Urinary bladder (tissue), 4 donors: ENCODE results near the gene FBRS. TPM values are rescaled to one million over a fixed set of nuclear protein-coding genes. Genes with fewer than 3 reads are reported as not detected.

Source experiments
- DNase-seq: peaks from one replicate; pipeline ENCODE4 v3.0.0-alpha.2; 2015; ENCODE audit errors: extremely low spot score
- H3K27ac ChIP-seq: one replicate; pipeline ENCODE4 v1.5.1; 2013; ENCODE audit warnings: low read depth, mild to moderate bottlenecking, moderate library complexity
- H3K36me3 ChIP-seq: one replicate; pipeline ENCODE4 v1.6.1; 2013; ENCODE audit warnings: mild to moderate bottlenecking, moderate library complexity; ENCODE audit not compliant: insufficient read depth
- H3K4me1 ChIP-seq: one replicate; pipeline ENCODE4 v1.6.1; 2013; ENCODE audit warnings: mild to moderate bottlenecking, moderate library complexity; ENCODE audit not compliant: insufficient read depth
- H3K4me3 ChIP-seq: one replicate; pipeline ENCODE4 v1.5.1; 2013; ENCODE audit warnings: low read depth, low read length
- WGBS: extraction: QIAGEN DNeasy Blood & Tissue Kit; methylation state at CpG from one replicate; pipeline ENCODE4 v1.1.7; 2013; 5-methylcytosine and 5-hydroxymethylcytosine counted together
- polyA plus RNA-seq: library from polyadenylated mRNA; stranded (reverse); fragments of 200-250 nt; gene quantifications from one replicate; pipeline ENCODE4 v1.2.3, GENCODE V29; 2013
- small RNA-seq: library from RNA; depleted of rRNA; stranded (forward); fragments of <200 nt; gene quantifications from one replicate; pipeline ENCODE3, GENCODE V24; 2014
- total RNA-seq: library from RNA; depleted of rRNA; stranded (reverse); fragments of >200 nt; gene quantifications from one replicate; pipeline ENCODE4 v1.2.3, GENCODE V29; 2014
- donor health status: healthy with polysubstance abuse.
- donor health status: healthy.

FBRS gene
- total and polyA plus RNA-seq, 2 donors, result 18.8 to 52.3 TPM

- WGBS, result 96% methylated on average over 10 of the region's 10 CpGs
- Histone ChIP-seq H3K4me1 (no peaks in the 10 kb centered on the region), H3K4me3 (no peak overlapping the region), H3K27ac (no peak overlapping the region), H3K36me3 (peaks cover 18% of the 10 kb centered on the region)
- no peak for DNase-seq
These were observed 45.7 kb downstream of the FBRS start for GRCh38 chr16:30703971-30704370.

DNA sequence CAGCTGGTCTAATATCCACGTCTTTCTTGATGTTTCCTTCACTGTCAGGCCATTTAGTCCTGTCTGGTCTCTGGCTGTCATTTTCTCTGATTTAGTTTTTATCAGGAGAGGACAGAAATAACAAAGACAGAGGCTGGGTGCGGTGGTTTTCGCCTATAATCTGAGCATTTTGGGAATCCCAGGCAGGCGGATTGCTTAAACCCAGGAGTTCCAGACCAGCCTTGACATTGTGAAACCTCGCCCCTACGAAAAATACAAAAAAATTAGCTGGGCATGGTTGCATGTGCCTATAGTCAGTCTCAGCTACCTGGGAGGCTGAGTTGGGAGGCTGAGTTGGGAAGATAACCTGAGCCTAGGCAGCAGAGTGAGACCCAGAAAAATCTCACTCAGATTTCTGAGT is 47.8 kb downstream of the FBRS start:
- no peak overlapping the region for H3K27ac ChIP-seq
- H3K36me3 ChIP-seq, result peaks cover 18% of the 10 kb centered on the region
- H3K4me3 ChIP-seq, result no peak overlapping the region
- DNase-seq, result no peak
- H3K4me1 ChIP-seq, result no peaks in the 10 kb centered on the region
- 92% methylated on average over 6 of the region's 6 CpGs for WGBS

DNA sequence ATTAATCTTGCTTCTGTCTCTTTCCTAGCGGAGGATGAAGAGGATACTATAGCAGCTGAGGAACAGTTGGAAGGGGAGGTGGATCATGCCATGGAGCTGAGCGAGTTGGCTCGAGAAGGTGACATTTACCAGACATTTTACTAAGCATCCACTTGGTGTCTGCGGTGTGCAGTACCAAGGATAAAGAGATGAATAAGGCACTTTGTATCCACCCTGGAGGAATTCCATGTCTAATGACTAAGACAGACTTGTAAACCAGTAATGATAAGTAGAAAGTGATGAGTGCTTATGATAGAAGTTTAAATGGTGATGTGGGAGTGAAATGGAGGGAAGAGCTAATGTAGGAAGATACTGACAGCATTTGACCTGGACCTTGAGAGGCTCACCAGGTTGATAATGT is 52.7 kb downstream of the FBRS start:
- Histone ChIP-seq H3K4me3 (no peak overlapping the region), H3K36me3 (peaks cover 22% of the 10 kb centered on the region), H3K27ac (no peak overlapping the region), H3K4me1 (no peaks in the 10 kb centered on the region)
- DNase-seq, result no peak
- 87% methylated on average over 4 of the region's 4 CpGs for WGBS

DNA sequence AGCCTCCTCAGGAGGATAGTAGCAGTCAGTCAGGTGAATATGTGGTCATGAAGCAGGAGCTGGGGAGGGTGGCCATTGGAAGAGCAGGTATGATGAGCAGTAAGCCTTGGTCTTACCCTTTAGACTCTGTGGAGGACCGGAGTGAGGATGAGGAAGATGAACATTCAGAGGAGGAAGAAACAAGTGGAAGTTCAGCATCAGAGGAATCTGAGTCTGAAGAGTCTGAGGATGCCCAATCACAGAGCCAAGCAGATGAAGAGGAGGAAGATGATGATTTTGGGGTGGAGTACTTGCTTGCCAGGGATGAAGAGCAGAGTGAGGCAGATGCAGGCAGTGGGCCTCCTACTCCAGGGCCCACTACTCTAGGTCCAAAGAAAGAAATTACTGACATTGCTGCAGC is 53.5 kb downstream of the FBRS start:
- Histone ChIP-seq H3K27ac (no peak overlapping the region), H3K4me1 (no peaks in the 10 kb centered on the region), H3K4me3 (no peak overlapping the region), H3K36me3 (peaks cover 25% of the 10 kb centered on the region)
- DNase-seq, result no peak
- 93% methylated on average over 1 of the region's 1 CpG for WGBS

DNA sequence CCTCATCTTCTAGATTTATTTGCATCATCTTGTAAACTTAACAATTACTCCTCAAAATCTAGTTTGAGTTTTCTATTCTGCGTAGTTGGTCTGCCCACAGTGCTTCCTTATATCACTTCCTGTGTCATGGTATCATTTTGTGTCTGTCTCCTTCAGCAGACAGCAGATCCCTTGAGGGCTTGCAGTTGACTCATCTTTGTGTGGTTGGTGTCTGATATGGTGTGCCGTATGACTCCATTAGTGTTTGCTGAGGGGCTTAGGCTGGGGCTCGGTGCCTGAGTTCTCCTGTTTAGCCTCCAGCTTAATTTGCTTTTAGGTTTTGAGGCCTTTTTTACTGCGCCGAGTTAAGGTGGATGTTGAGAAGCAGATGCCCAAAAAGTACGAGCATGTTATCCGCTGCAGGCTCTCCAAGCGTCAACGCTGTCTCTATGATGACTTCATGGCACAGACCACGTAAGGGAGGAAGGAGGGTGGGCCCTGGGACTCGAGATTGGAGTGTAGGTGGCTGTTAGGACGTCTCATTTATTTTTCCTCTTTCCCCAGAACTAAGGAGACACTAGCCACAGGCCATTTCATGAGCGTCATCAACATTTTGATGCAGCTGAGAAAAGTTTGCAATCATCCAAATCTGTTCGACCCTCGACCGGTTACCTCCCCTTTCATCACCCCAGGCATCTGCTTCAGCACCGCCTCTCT is 57.7 kb downstream of the FBRS start:
- peaks cover 22% of the 10 kb centered on the region for H3K36me3 ChIP-seq
- WGBS, result 87% methylated on average over 17 of the region's 17 CpGs
- DNase-seq, result no peak
- H3K4me3 ChIP-seq, result no peak overlapping the region
- H3K27ac ChIP-seq, result no peak overlapping the region
- H3K4me1 ChIP-seq, result no peaks in the 10 kb centered on the region

DNA sequence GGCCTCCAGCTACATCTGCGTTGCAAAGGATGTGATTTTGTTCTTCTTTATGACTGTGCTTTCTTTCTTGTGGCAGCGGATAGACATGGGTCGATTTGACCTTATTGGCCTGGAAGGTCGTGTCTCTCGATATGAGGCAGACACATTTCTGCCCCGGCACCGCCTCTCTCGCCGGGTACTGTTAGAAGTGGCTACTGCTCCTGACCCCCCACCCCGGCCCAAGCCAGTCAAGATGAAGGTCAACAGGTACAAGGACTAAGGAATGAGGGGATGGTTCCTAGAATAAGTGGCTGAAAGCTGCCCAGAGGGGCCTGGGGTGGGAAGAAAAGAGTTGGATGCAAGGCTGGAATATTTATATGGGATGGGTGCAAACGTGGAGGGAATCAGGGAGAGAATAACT is 61.9 kb downstream of the FBRS start:
- WGBS, result 90% methylated on average over 11 of the region's 11 CpGs
- no peak for DNase-seq
- peaks cover 15% of the 10 kb centered on the region for H3K36me3 ChIP-seq
- H3K4me3 ChIP-seq, result no peak overlapping the region
- H3K27ac ChIP-seq, result no peak overlapping the region
- no peaks in the 10 kb centered on the region for H3K4me1 ChIP-seq

Small RNA genes within 50 kb of the gene (small RNA-seq; reads per million reads assigned to genes)
- gene AC093249.1 (not detected), gene RNU6-1043P (not detected), gene RNU6-416P (not detected), gene SNORA30 (1.0 reads per million, percentile 76 among the genes with 10 or more reads in this experiment)

Other genes with a start within 250 kb of the FBRS start
- gene DCTPP1, start 228.4 kb upstream of the FBRS start, total RNA-seq, result 8.0 TPM
- 36.7 TPM for gene DCTPP1, start 228.4 kb upstream of the FBRS start, polyA plus RNA-seq
- 7.1 TPM for gene SEPHS2, start 212.6 kb upstream of the FBRS start, total RNA-seq
- gene SEPHS2, start 212.6 kb upstream of the FBRS start, polyA plus RNA-seq, result 45.8 TPM
- gene ITGAL, start 185.7 kb upstream of the FBRS start, total RNA-seq, result 4.1 TPM
- 1.8 TPM for gene ITGAL, start 185.7 kb upstream of the FBRS start, polyA plus RNA-seq
- 17.7 TPM for gene ZNF768, start 131.9 kb upstream of the FBRS start, total RNA-seq
- 50.6 TPM for gene ZNF768, start 131.9 kb upstream of the FBRS start, polyA plus RNA-seq
- gene ZNF747, start 123.6 kb upstream of the FBRS start, total RNA-seq, result 13.3 TPM
- gene ZNF747, start 123.6 kb upstream of the FBRS start, polyA plus RNA-seq, result 11.9 TPM
- 5.7 TPM for gene ZNF764, start 100.1 kb upstream of the FBRS start, total RNA-seq
- gene ZNF764, start 100.1 kb upstream of the FBRS start, polyA plus RNA-seq, result 8.1 TPM
- 10.0 TPM for gene ZNF688, start 86.7 kb upstream of the FBRS start, total RNA-seq
- gene ZNF688, start 86.7 kb upstream of the FBRS start, polyA plus RNA-seq, result 15.6 TPM
- 15.7 TPM for gene ZNF785, start 72.7 kb upstream of the FBRS start, total RNA-seq
- 7.5 TPM for gene ZNF785, start 72.7 kb upstream of the FBRS start, polyA plus RNA-seq
- 5.6 TPM for gene ZNF689, start 48.0 kb upstream of the FBRS start, total RNA-seq
- 8.8 TPM for gene ZNF689, start 48.0 kb upstream of the FBRS start, polyA plus RNA-seq
- gene PRR14, start 7.5 kb upstream of the FBRS start, total RNA-seq, result 6.9 TPM
- 55.3 TPM for gene PRR14, start 7.5 kb upstream of the FBRS start, polyA plus RNA-seq
- 15.0 TPM for gene SRCAP, start 40.7 kb downstream of the FBRS start, total RNA-seq
- 20.3 TPM for gene SRCAP, start 40.7 kb downstream of the FBRS start, polyA plus RNA-seq
- 9.1 TPM for gene PHKG2, start 90.0 kb downstream of the FBRS start, total RNA-seq
- gene PHKG2, start 90.0 kb downstream of the FBRS start, polyA plus RNA-seq, result 28.9 TPM
- gene CFAP119, start 103.6 kb downstream of the FBRS start, total RNA-seq, result 1.3 TPM
- gene CFAP119, start 103.6 kb downstream of the FBRS start, polyA plus RNA-seq, result 3.1 TPM
- 47.3 TPM for gene RNF40, start 103.9 kb downstream of the FBRS start, total RNA-seq
- gene RNF40, start 103.9 kb downstream of the FBRS start, polyA plus RNA-seq, result 57.6 TPM
- 7.2 TPM for gene ZNF629, start 128.8 kb downstream of the FBRS start, total RNA-seq
- 11.2 TPM for gene ZNF629, start 128.8 kb downstream of the FBRS start, polyA plus RNA-seq
- 31.7 TPM for gene BCL7C, start 235.6 kb downstream of the FBRS start, total RNA-seq
- gene BCL7C, start 235.6 kb downstream of the FBRS start, polyA plus RNA-seq, result 33.2 TPM
- 2.1 TPM for gene CTF1, start 238.2 kb downstream of the FBRS start, total RNA-seq
- 16.8 TPM for gene CTF1, start 238.2 kb downstream of the FBRS start, polyA plus RNA-seq